GM19324 (cell line): ENCODE measurements around the gene NTMT1.

Experiments
- ATAC-seq: cut with Tn5 transposase; IDR thresholded peaks from one replicate; pipeline ENCODE4 v1.9.1; 2021; ENCODE audit warnings: mild to moderate bottlenecking, moderate library complexity; ENCODE audit not compliant: unreplicated experiment, low FRiP score

Gene NTMT1

DNA sequence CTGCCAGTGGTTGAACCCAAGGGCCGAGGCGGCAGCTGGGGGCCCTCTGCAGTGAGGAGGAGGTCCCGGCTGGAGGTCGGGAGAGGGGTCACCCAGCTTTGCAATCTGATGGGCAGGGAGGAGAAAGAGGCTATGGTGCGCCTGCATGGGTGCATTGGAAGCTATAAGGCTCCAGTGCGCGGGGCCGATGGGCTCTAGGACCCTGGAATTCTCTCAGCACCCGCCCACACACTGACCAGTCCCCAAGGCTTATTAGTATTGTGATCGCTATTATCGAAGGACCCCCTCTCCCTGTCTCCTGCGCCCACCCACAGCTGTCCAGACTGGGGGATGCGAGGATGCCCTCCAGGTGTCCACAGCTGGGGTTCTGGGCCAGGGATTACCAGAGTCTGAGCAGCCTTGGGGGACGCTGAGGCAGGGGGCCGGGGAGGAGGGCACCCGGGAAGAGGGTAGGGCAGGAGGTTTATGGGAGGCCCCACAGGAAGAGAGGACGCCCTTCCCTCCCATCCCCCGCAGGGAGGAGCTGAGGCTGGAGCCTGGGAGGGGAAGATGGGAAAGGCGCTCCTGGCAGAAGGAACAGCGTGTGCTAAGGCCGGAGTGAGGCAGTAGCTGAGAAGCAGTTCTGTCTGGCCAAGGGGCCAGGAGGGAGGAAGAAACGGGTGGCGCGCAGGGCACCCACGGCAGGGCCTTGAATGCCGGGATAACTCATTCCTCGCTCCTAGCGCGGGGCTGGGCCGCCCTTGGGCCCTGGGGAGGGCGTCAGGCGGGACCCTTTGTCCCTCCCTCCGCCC, 29.2 kb upstream of the NTMT1 start:
- ATAC-seq, result no peak

GRCh38 chr9:129597355-129598088, 28.4 kb upstream of the NTMT1 start:
- ATAC-seq, result no peak

GRCh38 chr9:129598089-129598596, 27.8 kb upstream of the NTMT1 start:
- ATAC-seq, result no peak

DNA sequence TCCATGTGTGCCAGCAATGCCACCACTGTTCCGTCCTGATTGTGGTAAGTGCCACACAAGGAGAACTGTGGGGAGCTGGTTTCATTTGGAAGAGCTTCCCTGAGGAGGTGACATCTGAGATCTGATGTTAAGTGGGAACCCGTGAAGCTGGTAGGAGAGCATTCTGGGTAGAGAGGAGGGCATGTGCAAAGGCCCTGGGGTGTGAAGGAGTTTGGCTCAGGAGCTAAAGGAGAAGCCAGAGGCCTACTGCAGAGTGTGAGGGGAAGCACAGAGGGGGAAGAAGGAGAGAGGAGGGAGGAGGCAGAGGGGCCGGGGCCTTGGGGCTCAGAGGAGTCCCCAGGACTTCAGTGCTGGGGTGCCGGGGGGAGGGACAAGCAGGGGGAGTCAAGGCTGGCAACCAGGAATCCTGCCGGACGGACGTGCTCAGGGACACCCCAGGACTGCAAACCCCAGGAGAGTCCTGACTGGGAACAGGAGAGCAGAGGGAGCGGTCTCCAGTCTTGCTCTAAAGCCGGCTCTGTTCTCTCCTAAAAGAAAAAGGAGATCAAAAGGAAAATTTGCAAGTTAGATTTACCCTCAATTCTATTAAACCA, 24.8 kb upstream of the NTMT1 start:
- no peak for ATAC-seq

DNA sequence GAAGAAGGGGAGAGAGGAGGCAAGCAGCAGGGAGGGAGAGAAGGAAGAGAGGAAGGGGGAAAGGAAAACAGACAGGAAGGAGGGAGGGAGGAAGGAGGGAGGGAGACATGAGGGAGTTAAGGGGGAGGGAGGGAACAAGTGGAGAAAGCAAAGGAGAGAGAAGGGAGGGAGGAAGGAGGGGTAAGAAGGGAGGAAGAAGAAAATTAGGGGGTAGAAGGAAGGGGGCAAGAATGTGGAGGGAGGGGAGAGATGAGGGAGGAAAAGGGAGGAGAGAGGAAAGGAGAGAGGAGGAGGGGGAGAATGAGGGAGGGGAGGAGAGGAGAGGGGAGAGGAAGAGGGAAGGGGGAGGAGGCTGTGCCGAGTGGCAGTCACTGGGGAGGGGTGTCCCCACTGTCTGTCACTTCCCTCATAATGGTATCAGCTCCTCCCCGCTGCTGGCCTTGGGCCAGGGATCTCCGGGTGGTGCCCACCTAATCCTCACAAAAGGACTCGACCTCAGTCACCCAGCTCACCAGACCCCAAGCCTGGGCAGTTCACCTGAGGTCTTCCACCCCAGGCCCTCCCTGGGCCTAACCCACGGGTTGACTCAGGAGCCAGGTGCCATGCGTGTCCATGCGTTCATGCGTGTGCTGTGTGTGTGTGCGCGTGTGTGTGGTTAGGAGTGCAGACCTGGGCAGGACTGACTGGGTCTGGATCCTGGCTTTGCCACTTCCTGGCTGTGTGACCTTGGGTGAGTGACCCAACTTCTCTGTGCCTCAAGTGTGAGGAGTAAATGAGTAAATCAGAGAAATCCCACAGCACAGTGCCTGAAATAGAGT, 23.2 kb upstream of the NTMT1 start:
- ATAC-seq, result no peak

DNA sequence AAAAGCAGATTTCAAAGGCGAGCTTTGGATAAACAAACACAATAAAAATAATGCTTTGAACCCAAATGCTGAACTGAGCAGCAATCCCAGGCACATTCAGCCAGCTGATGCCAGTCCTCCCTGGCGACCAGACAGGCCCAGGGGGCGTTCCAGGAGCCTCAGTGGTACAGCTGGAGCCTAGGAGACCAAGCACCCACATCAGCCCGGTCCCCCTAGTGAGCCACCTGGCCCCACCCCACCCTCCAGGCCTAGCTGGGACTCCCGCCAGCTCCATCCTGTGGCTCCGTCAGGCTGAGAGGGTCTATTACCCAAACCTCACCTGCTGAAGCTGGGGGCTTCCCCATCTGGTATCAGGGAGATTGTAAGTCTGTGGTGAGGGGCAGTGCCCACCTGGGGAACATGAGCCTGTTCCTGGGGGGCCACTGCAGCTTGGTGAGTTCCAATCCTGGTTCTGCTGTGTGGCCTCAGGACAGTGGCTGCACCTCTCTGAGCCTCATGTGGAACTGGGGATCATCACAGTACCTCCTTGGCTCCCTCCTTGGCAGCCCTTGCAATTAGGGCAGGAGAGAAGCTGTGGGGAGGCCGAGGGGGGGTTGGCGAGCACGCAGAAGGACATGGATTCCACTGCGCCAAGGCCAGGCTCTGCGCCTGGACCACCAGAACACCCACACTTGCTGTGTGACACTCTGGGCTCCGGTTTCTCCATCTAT, 21.8 kb upstream of the NTMT1 start:
- no peak for ATAC-seq

- ATAC-seq, result no peak
These were observed 21.2 kb upstream of the NTMT1 start for GRCh38 chr9:129604766-129605163.

DNA sequence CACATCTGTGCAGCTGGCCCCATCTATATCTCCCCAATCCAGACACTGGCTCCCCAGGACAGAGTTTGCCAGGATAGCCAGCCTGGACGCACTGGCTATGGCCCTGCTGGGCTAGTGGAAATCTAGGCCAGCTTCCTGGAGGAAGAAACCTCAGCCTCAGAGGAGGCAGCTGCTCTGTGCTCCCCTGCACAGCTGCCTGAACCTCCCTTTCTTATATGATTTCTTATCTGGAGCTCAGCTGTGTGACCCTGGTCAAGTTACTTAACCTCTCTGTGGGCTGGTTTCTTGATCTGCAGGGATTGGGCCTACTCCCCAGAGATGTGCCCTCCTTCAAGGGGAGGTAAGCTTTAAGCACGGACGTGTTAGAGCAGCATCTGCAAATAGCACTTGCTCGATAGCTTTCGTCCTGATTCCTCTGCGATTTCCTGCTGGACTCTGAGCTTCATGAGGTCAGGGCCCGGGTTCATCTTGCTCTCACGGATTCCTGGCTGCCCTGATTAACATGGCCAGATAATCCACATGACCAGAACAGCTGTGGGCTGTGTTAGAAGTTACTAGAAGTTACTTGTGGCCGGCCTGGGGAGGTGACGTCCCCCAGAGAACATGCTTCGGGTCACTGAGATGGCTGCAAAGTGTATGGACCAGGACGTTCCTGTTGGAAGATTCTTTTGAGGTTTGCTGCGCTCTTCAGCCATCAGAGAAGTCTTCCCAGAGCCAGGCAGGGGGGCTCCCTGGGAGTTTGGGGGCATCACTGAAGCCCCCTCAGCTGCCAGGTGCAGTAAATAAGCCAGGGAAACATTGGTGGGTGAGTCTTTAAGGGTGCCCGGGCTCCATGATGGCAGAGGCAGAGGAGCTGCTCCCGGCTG, 19.6 kb upstream of the NTMT1 start:
- ATAC-seq, result no peak

DNA sequence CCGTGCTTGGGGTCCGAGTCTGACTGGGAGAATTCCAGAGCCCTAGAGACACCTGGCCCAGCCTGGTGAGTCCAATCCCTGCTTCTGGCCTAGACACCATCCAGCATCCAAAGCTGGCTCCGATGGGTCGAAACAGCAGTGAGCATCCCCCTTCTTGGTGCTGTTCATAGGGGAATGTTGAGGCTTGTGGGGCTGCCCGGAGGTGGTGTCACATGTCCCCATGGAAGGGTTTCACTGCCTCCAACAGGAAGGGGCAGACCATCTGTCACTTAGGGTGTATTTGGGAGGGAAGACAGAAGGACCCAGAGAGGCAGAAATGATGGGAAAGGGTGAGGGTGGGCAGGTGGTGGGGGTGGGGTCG, 19.0 kb upstream of the NTMT1 start:
- no peak for ATAC-seq

DNA sequence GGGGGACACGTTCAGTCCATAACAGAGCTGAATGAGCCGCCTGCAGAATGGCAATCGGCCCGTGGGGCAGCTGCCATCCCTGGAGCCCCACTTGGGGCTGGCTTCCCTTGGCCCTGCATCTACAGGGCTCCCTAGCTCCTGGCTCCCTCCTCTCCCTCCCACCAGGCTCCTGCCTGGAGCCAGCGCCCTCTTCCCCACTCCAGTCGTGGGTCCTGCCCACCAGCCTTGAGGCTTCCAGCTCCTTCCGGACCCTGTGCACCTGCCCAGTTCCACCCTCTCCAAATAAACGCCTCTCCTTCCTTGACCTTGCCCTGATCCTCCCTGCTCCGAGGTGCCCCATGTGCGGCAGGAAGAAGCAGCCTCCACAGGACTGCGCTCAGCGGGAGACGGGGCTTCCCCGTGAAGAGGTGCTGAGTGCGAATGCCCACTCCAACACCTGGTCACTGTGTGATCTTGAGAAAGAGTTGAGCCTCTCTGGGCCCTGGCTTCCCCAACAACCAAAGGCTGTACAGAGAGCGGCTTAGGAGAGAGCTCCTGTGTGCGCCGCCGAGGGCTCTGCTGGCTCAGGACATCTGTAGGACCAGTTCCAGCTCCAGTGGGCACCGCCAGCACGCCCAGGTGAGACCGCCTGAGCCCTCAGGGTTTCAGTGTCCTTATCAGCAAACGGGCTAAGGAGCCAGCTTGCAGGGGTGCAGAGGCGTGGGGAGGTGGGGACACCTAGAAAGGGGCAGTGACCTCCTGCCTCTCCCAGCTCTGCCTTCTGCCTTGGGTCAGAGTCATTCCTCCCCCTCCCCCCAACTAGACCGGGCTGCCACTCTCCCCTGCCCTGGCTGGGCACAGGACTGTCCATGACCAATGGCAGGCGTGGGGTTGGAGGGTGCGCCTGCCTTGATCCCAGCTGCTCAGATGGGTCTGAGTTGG, 17.1 kb upstream of the NTMT1 start:
- no peak for ATAC-seq

GRCh38 chr9:129609486-129610212, 16.3 kb upstream of the NTMT1 start:
- no peak for ATAC-seq

DNA sequence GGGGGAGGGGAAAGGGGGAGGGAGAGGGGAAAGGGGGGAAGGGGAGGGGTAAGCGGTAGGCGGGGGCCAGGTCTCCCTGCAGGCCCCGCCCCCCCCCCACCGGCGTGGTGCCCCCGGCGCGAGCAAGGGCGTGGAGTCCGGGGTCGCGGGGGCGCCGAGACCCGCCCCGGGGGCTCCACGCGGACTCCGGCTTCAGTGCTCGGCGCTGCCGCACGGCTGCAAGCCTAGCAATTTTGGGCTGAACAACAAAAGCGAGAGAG, 15.8 kb upstream of the NTMT1 start:
- ATAC-seq, result no peak

DNA sequence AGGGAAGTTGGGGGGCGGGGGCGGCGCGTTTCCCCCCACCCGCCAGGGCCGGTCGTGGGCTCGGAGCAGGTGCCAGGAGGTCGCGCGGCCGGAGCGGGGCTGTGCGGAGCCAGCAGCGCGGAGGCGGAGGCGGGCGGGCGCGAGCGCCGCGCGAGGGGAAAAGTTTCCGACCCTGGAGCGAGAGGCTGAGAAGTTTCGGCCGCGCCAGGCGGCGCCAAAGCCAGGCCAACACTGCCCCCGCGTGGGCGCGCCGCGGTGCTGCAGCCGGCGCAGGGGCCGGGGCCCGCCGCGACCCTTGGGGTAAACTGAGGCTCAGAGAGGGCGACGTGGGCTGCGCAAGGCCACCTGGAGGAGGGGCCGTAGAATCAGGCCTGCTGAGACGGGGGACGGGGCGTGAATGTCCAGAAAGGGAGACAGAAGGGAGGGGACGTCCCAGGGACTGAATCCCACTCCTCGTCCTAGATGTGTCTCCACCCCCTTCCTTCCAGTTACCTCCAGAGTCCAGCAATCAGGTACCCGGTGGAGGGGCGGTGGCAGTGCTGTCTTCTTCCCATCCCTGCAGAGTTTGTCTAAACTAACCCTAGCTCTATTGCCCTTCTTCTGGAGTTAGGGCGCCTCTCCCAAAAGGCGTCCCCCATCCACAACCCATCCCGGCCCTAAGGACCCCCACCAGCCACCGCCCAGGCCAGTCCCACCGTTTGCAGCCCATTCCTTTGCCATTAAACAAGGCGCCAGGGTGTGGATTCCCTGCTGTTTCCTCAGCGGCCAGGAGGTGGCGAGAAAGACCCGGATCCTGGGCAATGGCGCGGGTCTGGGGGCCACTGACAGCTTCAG, 15.3 kb upstream of the NTMT1 start:
- peak; percentile 63 for ATAC-seq

GRCh38 chr9:129611307-129611800, 14.6 kb upstream of the NTMT1 start:
- ATAC-seq, result no peak

- no peak for ATAC-seq
These were observed 13.8 kb upstream of the NTMT1 start for GRCh38 chr9:129612123-129612522.

DNA sequence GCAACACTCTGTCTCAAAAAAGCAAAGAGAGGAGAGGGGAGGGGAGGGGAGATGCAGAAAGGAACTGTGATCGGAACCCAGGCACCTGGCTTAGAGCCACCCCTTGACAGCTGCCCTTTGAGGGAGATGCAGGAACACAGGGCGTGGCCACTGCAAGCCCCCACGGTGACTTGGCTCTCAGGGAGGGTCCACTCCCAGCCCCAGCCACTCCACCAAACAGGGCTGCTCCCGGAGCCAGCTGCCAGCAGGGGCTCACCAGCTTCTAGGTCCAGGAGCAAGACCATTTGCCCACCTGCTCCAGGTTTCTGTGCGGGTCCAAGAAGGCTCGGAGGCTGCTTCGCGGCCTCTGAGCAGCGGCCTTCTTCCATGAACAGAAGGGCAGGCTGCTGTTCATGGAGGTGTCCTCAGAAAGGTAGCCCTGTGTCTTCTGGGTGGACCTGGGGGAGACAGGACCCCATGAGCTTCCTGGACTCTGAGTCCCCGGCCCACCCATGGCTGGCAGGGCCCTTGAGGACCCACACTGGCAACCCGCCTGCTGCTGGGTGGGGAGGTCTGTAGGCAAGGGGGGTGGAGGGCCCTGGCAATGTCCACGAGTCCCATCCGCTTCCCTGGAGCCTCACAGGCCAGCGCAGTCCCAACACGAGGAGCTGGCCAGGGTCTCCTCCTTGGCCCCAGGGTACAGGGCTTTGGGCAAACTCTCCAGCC, 13.0 kb upstream of the NTMT1 start:
- no peak for ATAC-seq
